ENCODE data around the gene MTOR. TPM values are rescaled to one million over a fixed set of nuclear protein-coding genes. Genes with fewer than 3 reads are reported as not detected.

MTOR gene
- total and polyA plus RNA-seq, 2 of the 8 experiments (the other 6 are each of a cell fraction or from before 2014, with no cell fraction given) = 44.2 to 76.8 TPM

- TF ChIP-seq GABPA (IDR thresholded peaks at IDR 0.05; ENCODE audit: borderline replicate concordance, insufficient read depth, low read length) = no peak
- TF ChIP-seq EZH2 (IDR thresholded peaks at IDR 0.05; ENCODE audit: low read depth, low read length, severe bottlenecking) = no peak
- TF ChIP-seq JUND (IDR thresholded peaks at IDR 0.05; ENCODE audit: low read length) = no peak
- TF ChIP-seq FOSL1 (IDR thresholded peaks at IDR 0.05; ENCODE audit: insufficient read depth, low read depth, low read length) = no peak
- TF ChIP-seq SP2 (IDR thresholded peaks at IDR 0.05; ENCODE audit: low read length) = no peak
- TF ChIP-seq KDM4A (IDR thresholded peaks at IDR 0.05; ENCODE audit: low read depth, low read length, severe bottlenecking) = no peak
- no peak for TF ChIP-seq SP1 (IDR thresholded peaks at IDR 0.05; ENCODE audit: low read depth, low read length)
- TF ChIP-seq CHD2 (IDR thresholded peaks at IDR 0.05; ENCODE audit: low read length) = no peak
- no peak for TF ChIP-seq YY1 (IDR thresholded peaks at IDR 0.05; ENCODE audit: low read depth, low read length)
- no peak for TF ChIP-seq TAF7 (optimal IDR thresholded peaks at IDR 0.05; ENCODE audit: borderline replicate concordance, low read depth, low read length)
- ChIA-PET CTCF (ENCODE audit: partially characterized antibody) (interaction anchor here (0.8 to 1.2 kb wide), 3 partner anchors 13 to 29 kb away, joined by 3 read pairs; no protein-coding TSS in a partner anchor), POLR2A (ENCODE audit: partially characterized antibody) (interaction anchor here (0.6 to 1.2 kb wide), 3 partner anchors 8 to 53 kb away, joined by 3 to 4 read pairs (median 3); no protein-coding TSS in a partner anchor)
- Histone ChIP-seq H4K20me1 (replicated peaks in 1 of 2; ENCODE audit: control insufficient read depth in 1 of 2, insufficient read depth in 2 of 2, low read length in 2 of 2) (peaks cover 0 to 1% of the 10 kb centered on the region in 2 experiments), H3K9me3 (ENCODE audit: insufficient read depth in 2 of 2, low read depth in 1 of 2, low read length in 1 of 2) (no peaks in the 10 kb centered on the region), H3K18ac (ENCODE audit: extremely low read depth, low read length) (no peak overlapping the region), H3K4me2 (ENCODE audit: insufficient read depth in 1 of 2, low read depth in 2 of 2, low read length in 2 of 2) (no peak overlapping the region), H2BK20ac (ENCODE audit: low read length) (no peak overlapping the region), H2BK15ac (ENCODE audit: low read length) (no peak overlapping the region), H2BK120ac (replicated peaks; ENCODE audit: low read depth, low read length) (no peak overlapping the region), H2BK5ac (ENCODE audit: low read depth, low read length) (no peak overlapping the region), H3K23me2 (ENCODE audit: low read depth, low read length) (no peaks in the 10 kb centered on the region), H4K5ac (ENCODE audit: insufficient read length, low read depth, low read length) (no peak overlapping the region), H3K14ac (ENCODE audit: insufficient read length) (no peak overlapping the region), H3K4me3 (ENCODE audit: extremely low read depth in 1 of 4, insufficient read depth in 2 of 4, low read depth in 3 of 4, low read length in 4 of 4) (no peak overlapping the region), H3K79me1 (ENCODE audit: low read depth, low read length) (peaks cover 11% of the 10 kb centered on the region), H3K27me3 (replicated peaks in 1 of 4; ENCODE audit: control insufficient read depth in 3 of 4, extremely low read depth in 1 of 4, insufficient read depth in 3 of 4, low read length in 3 of 4) (no peaks in the 10 kb centered on the region), H2AFZ (ENCODE audit: low read length) (no peak overlapping the region), H3K36me3 (ENCODE audit: control insufficient read depth in 2 of 4, insufficient read depth in 4 of 4, low read length in 3 of 4) (peaks cover 0 to 10% (median 3%) of the 10 kb centered on the region in 4 experiments; a peak in 4 of 8 replicates), H3K4ac (replicated peaks; ENCODE audit: insufficient read length, low read depth, low read length) (no peak overlapping the region), H3K23ac (ENCODE audit: insufficient read length) (no peak overlapping the region), H4K91ac (replicated peaks; ENCODE audit: insufficient read length, low read length) (no peak overlapping the region), H3K4me1 (replicated peaks in 1 of 4; ENCODE audit: control insufficient read depth in 3 of 4, insufficient read depth in 4 of 4, low read length in 3 of 4) (peaks cover 5 to 15% (median 11%) of the 10 kb centered on the region in 4 experiments), H4K8ac (ENCODE audit: extremely low read depth, insufficient read depth, low read length) (no peak overlapping the region), H3K56ac (replicated peaks; ENCODE audit: insufficient read length, low read depth, low read length) (no peak overlapping the region), H3K27ac (ENCODE audit: low read depth, low read length) (no peak overlapping the region), H3K9ac (replicated peaks in 1 of 4; ENCODE audit: extremely low read depth in 1 of 4, low read depth in 3 of 4, low read length in 3 of 4) (no peak overlapping the region), H2BK12ac (ENCODE audit: low read depth, low read length) (no peak overlapping the region), H2AK5ac (ENCODE audit: low read depth, low read length) (no peak overlapping the region), H3K79me2 (ENCODE audit: control insufficient read depth in 1 of 2, insufficient read depth in 2 of 2, low read length in 2 of 2) (peaks cover 0 to 14% of the 10 kb centered on the region in 2 experiments; a peak in 2 of 4 replicates)
- no peak for DNase-seq (ENCODE audit: low read depth in 1 of 2, low spot score in 2 of 2)
- 88% methylated on average over 2 of the region's 2 CpGs; no CpG with 5 or more reads in 1 of the 2 experiments for WGBS, 2 experiments (ENCODE audit: extremely low coverage in 1 of 2, insufficient coverage in 1 of 2, insufficient read length in 1 of 2, insufficient replicate concordance in 2 of 2, low coverage in 1 of 2, low lambda C conversion rate in 2 of 2, missing lambda C conversion rate in 1 of 2)
- no peak for FAIRE-seq
Observed at GRCh38 chr1:11291049-11291448, 28.7 kb upstream of the MTOR start.

Data from H1 (cell line).